HEK293 (cell line): ENCODE measurements around the gene TAP2.

ENCODE experiments used
- EGR2 ChIP-seq: fragments of 450-650 bp; formaldehyde crosslinking; IDR thresholded peaks from 2 replicates; pipeline ENCODE4 v1.5.1; 2016; ENCODE audit warnings: low read depth, missing biosample characterization, missing genetic modification characterization
- ELK4 ChIP-seq: IDR thresholded peaks from 2 replicates; pipeline ENCODE4 v1.6.1; 2011; ENCODE audit warnings: mild to moderate bottlenecking, low read depth, low read length, borderline replicate concordance
- FEZF1 ChIP-seq: fragments of 450-650 bp; formaldehyde crosslinking; IDR thresholded peaks from 2 replicates; pipeline ENCODE4 v1.5.1; 2016; ENCODE audit warnings: missing biosample characterization, missing genetic modification characterization
- HIC1 ChIP-seq: fragments of 450-650 bp; formaldehyde crosslinking; IDR thresholded peaks from 2 replicates; pipeline ENCODE4 v1.5.1; 2016; ENCODE audit warnings: missing biosample characterization, missing genetic modification characterization
- HOXD13 ChIP-seq: sonication (generic); formaldehyde crosslinking; IDR thresholded peaks from 2 replicates; pipeline ENCODE4 v1.8.0; 2022; ENCODE audit warnings: missing genetic modification reagents, borderline replicate concordance
- SP7 ChIP-seq: fragments of 450-650 bp; formaldehyde crosslinking; IDR thresholded peaks from 2 replicates; pipeline ENCODE4 v1.5.1; 2016; ENCODE audit warnings: missing biosample characterization, missing genetic modification characterization
- ZBTB48 ChIP-seq: fragments of 450-650 bp; formaldehyde crosslinking; IDR thresholded peaks from 2 replicates; pipeline ENCODE4 v1.5.1; 2016; ENCODE audit warnings: missing biosample characterization, missing genetic modification characterization
- ZBTB49 ChIP-seq: fragments of 450-650 bp; formaldehyde crosslinking; IDR thresholded peaks from 2 replicates; pipeline ENCODE4 v1.5.1; 2016; ENCODE audit warnings: missing biosample characterization, missing genetic modification characterization, low read depth
- ZBTB7A ChIP-seq: fragments of 450-650 bp; formaldehyde crosslinking; IDR thresholded peaks from 2 replicates; pipeline ENCODE4 v1.5.1; 2016; ENCODE audit warnings: low read depth, missing biosample characterization, missing genetic modification characterization
- ZFP3 ChIP-seq: fragments of 450-650 bp; formaldehyde crosslinking; IDR thresholded peaks from 2 replicates; pipeline ENCODE4 v1.5.1; 2016; ENCODE audit warnings: low read depth, missing biosample characterization, missing genetic modification characterization
- ZNF169 ChIP-seq: fragments of 450-650 bp; formaldehyde crosslinking; IDR thresholded peaks from 2 replicates; pipeline ENCODE4 v1.5.1; 2016; ENCODE audit warnings: missing biosample characterization, missing genetic modification characterization
- ZNF175 ChIP-seq: fragments of 450-650 bp; formaldehyde crosslinking; IDR thresholded peaks from 2 replicates; pipeline ENCODE4 v1.5.1; 2016; ENCODE audit warnings: missing biosample characterization, missing genetic modification characterization
- ZNF2 ChIP-seq: fragments of 450-650 bp; formaldehyde crosslinking; IDR thresholded peaks from 2 replicates; pipeline ENCODE4 v1.5.1; 2016; ENCODE audit warnings: missing biosample characterization, missing genetic modification characterization
- ZNF211 ChIP-seq: fragments of 450-650 bp; formaldehyde crosslinking; IDR thresholded peaks from 2 replicates; pipeline ENCODE4 v1.5.1; 2016; ENCODE audit warnings: low read depth, missing biosample characterization, missing genetic modification characterization
- ZNF37A ChIP-seq: fragments of 450-650 bp; IDR thresholded peaks from 2 replicates; pipeline ENCODE4 v1.5.1; 2018; ENCODE audit warnings: missing biosample characterization, missing genetic modification characterization
- ZNF391 ChIP-seq: fragments of 450-650 bp; formaldehyde crosslinking; IDR thresholded peaks from 2 replicates; pipeline ENCODE4 v1.5.1; 2016; ENCODE audit warnings: low read depth, missing biosample characterization, missing genetic modification characterization, borderline replicate concordance
- ZNF416 ChIP-seq: fragments of 450-650 bp; formaldehyde crosslinking; IDR thresholded peaks from 2 replicates; pipeline ENCODE4 v1.5.1; 2016; ENCODE audit warnings: missing biosample characterization, missing genetic modification characterization
- ZNF473 ChIP-seq: fragments of 450-650 bp; formaldehyde crosslinking; IDR thresholded peaks from 2 replicates; pipeline ENCODE4 v1.5.1; 2017; ENCODE audit warnings: missing biosample characterization, missing genetic modification characterization
- ZNF600 ChIP-seq: fragments of 450-650 bp; formaldehyde crosslinking; IDR thresholded peaks from 2 replicates; pipeline ENCODE4 v1.5.1; 2016; ENCODE audit warnings: missing biosample characterization, missing genetic modification characterization
- ZNF610 ChIP-seq: fragments of 450-650 bp; formaldehyde crosslinking; IDR thresholded peaks from 2 replicates; pipeline ENCODE4 v1.5.1; 2016; ENCODE audit warnings: missing biosample characterization, missing genetic modification characterization, borderline replicate concordance
- ZNF707 ChIP-seq: fragments of 450-650 bp; formaldehyde crosslinking; IDR thresholded peaks from 2 replicates; pipeline ENCODE4 v1.5.1; 2016; ENCODE audit warnings: missing biosample characterization, missing genetic modification characterization
- ZNF768 ChIP-seq: fragments of 450-650 bp; formaldehyde crosslinking; IDR thresholded peaks from 2 replicates; pipeline ENCODE4 v1.5.1; 2018; ENCODE audit warnings: missing biosample characterization, mild to moderate bottlenecking, missing genetic modification characterization
- TF ChIP-seq, protein P1 (sequence below): fragments of 450-650 bp; formaldehyde crosslinking; IDR thresholded peaks from 2 replicates; pipeline ENCODE4 v1.5.1; 2016; ENCODE audit warnings: missing biosample characterization, missing genetic modification characterization
- TF ChIP-seq, protein P2 (sequence below): fragments of 450-650 bp; formaldehyde crosslinking; IDR thresholded peaks from 2 replicates; pipeline ENCODE4 v1.5.1; 2016; ENCODE audit warnings: missing biosample characterization, missing genetic modification characterization
- TF ChIP-seq, protein P3 (sequence below): fragments of 450-650 bp; formaldehyde crosslinking; IDR thresholded peaks from 2 replicates; pipeline ENCODE4 v1.5.1; 2016; ENCODE audit warnings: missing biosample characterization, missing genetic modification characterization

The TAP2 gene

GRCh38 chr6:32838114-32838958 is at the start of gene TAP2 (continued):
- no peak for TF ChIP-seq ZNF768
- TF ChIP-seq ZNF2 (tag by site-specific recombination): peak; percentile 84
- TF ChIP-seq, protein P1, sequence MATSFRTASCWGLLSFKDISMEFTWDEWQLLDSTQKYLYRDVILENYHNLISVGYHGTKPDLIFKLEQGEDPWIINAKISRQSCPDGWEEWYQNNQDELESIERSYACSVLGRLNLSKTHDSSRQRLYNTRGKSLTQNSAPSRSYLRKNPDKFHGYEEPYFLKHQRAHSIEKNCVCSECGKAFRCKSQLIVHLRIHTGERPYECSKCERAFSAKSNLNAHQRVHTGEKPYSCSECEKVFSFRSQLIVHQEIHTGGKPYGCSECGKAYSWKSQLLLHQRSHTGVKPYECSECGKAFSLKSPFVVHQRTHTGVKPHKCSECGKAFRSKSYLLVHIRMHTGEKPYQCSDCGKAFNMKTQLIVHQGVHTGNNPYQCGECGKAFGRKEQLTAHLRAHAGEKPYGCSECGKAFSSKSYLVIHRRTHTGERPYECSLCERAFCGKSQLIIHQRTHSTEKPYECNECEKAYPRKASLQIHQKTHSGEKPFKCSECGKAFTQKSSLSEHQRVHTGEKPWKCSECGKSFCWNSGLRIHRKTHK: no peak
- TF ChIP-seq HOXD13 (CRISPR knock-in tag): no peak
- no peak for TF ChIP-seq ELK4
- no peak for TF ChIP-seq ZNF416 (tag by site-specific recombination)
- no peak for TF ChIP-seq ZNF169 (tag by site-specific recombination)
- TF ChIP-seq ZBTB49: no peak
- TF ChIP-seq, protein P2, sequence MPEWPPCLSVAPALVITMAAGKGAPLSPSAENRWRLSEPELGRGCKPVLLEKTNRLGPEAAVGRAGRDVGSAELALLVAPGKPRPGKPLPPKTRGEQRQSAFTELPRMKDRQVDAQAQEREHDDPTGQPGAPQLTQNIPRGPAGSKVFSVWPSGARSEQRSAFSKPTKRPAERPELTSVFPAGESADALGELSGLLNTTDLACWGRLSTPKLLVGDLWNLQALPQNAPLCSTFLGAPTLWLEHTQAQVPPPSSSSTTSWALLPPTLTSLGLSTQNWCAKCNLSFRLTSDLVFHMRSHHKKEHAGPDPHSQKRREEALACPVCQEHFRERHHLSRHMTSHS (tag by site-specific recombination): no peak
- TF ChIP-seq, protein P3, sequence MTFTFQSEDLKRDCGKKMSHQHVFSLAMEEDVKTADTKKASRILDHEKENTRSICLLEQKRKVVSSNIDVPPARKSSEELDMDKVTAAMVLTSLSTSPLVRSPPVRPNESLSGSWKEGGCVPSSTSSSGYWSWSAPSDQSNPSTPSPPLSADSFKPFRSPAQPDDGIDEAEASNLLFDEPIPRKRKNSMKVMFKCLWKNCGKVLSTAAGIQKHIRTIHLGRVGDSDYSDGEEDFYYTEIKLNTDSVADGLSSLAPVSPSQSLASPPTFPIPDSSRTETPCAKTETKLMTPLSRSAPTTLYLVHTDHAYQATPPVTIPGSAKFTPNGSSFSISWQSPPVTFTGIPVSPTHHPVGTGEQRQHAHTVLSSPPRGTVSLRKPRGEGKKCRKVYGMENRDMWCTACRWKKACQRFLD (tag by site-specific recombination): no peak
- TF ChIP-seq SP7 (tag by site-specific recombination): peak; percentile 52
- TF ChIP-seq ZBTB48 (tag by site-specific recombination): no peak; the same call in none of the 2 replicates
- no peak for TF ChIP-seq EGR2 (tag by site-specific recombination)
- peak; percentile 88 for TF ChIP-seq ZNF600
- no peak for TF ChIP-seq ZNF473 (tag by site-specific recombination)
- no peak for TF ChIP-seq HIC1 (tag by site-specific recombination)
- no peak for TF ChIP-seq ZNF37A (tag by site-specific recombination)
- TF ChIP-seq ZBTB7A (tag by site-specific recombination): 0 out of 2 replicates have a peak, but pooled peaks have one; percentile 18
- no peak for TF ChIP-seq ZNF211
- no peak for TF ChIP-seq ZNF707
- TF ChIP-seq ZNF391 (tag by site-specific recombination): peak; percentile 45; the same call in 1 of the 2 replicates
- no peak for TF ChIP-seq ZNF610 (tag by site-specific recombination)
- TF ChIP-seq FEZF1 (tag by site-specific recombination): no peak
- 0 out of 2 replicates have a peak, but pooled peaks have one; percentile 30 for TF ChIP-seq ZFP3 (tag by site-specific recombination)
- no peak for TF ChIP-seq ZNF175 (tag by site-specific recombination)
